Testis (tissue), 2 donors: ENCODE data around the gene BICRAL.

Experiments used
- POLR2A ChIP-seq: fragments of 450-650 bp; IDR thresholded peaks from one replicate; pipeline ENCODE4 v1.6.1; 2017; ENCODE audit warnings: antibody characterized with exemption, mild to moderate bottlenecking, moderate library complexity
- TF ChIP-seq, protein P1 (sequence below), 3 experiments: fragments of 450-650 bp in 2 of 3; fragments of 200-600 bp in 1 of 3; sonication (generic) in 1 of 3; IDR thresholded peaks; one replicate each; pipeline ENCODE4 v1.5.1; 2016 to 2019; ENCODE audit warnings: antibody characterized with exemption in 3 of 3, mild to moderate bottlenecking in 2 of 3, moderate library complexity in 1 of 3

DNA sequence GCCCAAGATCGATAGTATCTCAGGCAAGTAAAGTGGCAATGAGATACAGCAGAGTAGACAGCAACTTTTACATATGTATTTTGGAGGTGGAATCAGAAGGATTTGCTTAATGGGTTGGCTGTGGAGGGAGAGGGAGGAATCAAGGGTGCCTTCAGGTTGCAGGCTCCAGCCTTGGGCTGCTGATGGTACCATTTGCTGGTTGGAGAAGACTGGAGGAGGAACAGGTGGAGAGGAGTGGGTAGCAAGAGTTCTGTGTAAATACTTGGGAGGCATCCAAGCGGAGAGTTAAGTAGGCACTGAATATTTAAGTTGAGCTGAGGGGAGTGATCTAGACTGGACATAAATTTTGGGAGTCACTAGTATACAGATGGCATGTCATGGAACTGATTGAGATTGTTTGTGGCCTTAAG, 5.2 kb downstream of the BICRAL start:
- TF ChIP-seq, protein P1, sequence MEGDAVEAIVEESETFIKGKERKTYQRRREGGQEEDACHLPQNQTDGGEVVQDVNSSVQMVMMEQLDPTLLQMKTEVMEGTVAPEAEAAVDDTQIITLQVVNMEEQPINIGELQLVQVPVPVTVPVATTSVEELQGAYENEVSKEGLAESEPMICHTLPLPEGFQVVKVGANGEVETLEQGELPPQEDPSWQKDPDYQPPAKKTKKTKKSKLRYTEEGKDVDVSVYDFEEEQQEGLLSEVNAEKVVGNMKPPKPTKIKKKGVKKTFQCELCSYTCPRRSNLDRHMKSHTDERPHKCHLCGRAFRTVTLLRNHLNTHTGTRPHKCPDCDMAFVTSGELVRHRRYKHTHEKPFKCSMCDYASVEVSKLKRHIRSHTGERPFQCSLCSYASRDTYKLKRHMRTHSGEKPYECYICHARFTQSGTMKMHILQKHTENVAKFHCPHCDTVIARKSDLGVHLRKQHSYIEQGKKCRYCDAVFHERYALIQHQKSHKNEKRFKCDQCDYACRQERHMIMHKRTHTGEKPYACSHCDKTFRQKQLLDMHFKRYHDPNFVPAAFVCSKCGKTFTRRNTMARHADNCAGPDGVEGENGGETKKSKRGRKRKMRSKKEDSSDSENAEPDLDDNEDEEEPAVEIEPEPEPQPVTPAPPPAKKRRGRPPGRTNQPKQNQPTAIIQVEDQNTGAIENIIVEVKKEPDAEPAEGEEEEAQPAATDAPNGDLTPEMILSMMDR (IDR thresholded peaks at IDR 0.05): no peak
- no peak for TF ChIP-seq POLR2A
